ENCODE results near the gene REPS1. TPM values are rescaled to one million over a fixed set of nuclear protein-coding genes. Genes with fewer than 3 reads are reported as not detected.

The REPS1 gene
- total RNA-seq, 4 donors from 2014 or later = 44.5 to 187 (median 70.4) TPM

- H3K9me3 ChIP-seq = no peaks in the 10 kb centered on the region
- peaks cover 57% of the 10 kb centered on the region for H3K4me1 ChIP-seq
- WGBS = 28% methylated on average over 1 of the region's 1 CpG
- no peak for TF ChIP-seq POLR2A (IDR thresholded peaks at IDR 0.05)
- TF ChIP-seq POLR2AphosphoS5 (IDR thresholded peaks at IDR 0.05) = no peak
- TF ChIP-seq EP300 (IDR thresholded peaks at IDR 0.05) = no peak
- no peak for TF ChIP-seq CTCF (IDR thresholded peaks at IDR 0.05)
- DNase-seq (ENCODE audit: low spot score in 2 of 2) = no peak
- H3K4me3 ChIP-seq = no peak overlapping the region
- no peaks in the 10 kb centered on the region for H3K27me3 ChIP-seq
- H3K36me3 ChIP-seq = no peaks in the 10 kb centered on the region
- H3K27ac ChIP-seq = peak overlapping the region; percentile 52
Measured at GRCh38 chr6:138970856-138971425, 17.1 kb downstream of the REPS1 start.

GRCh38 chr6:138970159-138970558 is 17.9 kb downstream of the REPS1 start:
- no peak overlapping the region for H3K4me3 ChIP-seq
- no peak for DNase-seq (ENCODE audit: low spot score in 2 of 2)
- 73% methylated on average over 3 of the region's 3 CpGs for WGBS
- H3K36me3 ChIP-seq = no peaks in the 10 kb centered on the region
- H3K4me1 ChIP-seq = peaks cover 55% of the 10 kb centered on the region
- H3K27me3 ChIP-seq = no peaks in the 10 kb centered on the region
- TF ChIP-seq POLR2AphosphoS5 (IDR thresholded peaks at IDR 0.05) = no peak
- TF ChIP-seq POLR2A (IDR thresholded peaks at IDR 0.05) = no peak
- TF ChIP-seq CTCF (IDR thresholded peaks at IDR 0.05) = no peak
- TF ChIP-seq EP300 (IDR thresholded peaks at IDR 0.05) = no peak
- H3K9me3 ChIP-seq = no peaks in the 10 kb centered on the region
- H3K27ac ChIP-seq = no peak overlapping the region

- DNase-seq (ENCODE audit: low spot score in 2 of 2) = no peak
- Histone ChIP-seq H3K4me1 (peaks cover 36% of the 10 kb centered on the region), H3K36me3 (no peaks in the 10 kb centered on the region), H3K4me3 (no peak overlapping the region), H3K27me3 (no peaks in the 10 kb centered on the region), H3K27ac (no peak overlapping the region), H3K9me3 (no peaks in the 10 kb centered on the region)
- TF ChIP-seq POLR2AphosphoS5 (IDR thresholded peaks at IDR 0.05) (no peak), EP300 (IDR thresholded peaks at IDR 0.05) (no peak), POLR2A (IDR thresholded peaks at IDR 0.05) (no peak), CTCF (IDR thresholded peaks at IDR 0.05) (no peak)
- WGBS = 89% methylated on average over 5 of the region's 5 CpGs
Measured at GRCh38 chr6:138966870-138967269, 21.2 kb downstream of the REPS1 start.

GRCh38 chr6:138965971-138966370 is 22.1 kb downstream of the REPS1 start:
- no peaks in the 10 kb centered on the region for H3K9me3 ChIP-seq
- H3K4me3 ChIP-seq = no peak overlapping the region
- no peak for DNase-seq (ENCODE audit: low spot score in 2 of 2)
- peaks cover 27% of the 10 kb centered on the region for H3K4me1 ChIP-seq
- no peaks in the 10 kb centered on the region for H3K27me3 ChIP-seq
- 96% methylated on average over 2 of the region's 2 CpGs for WGBS
- no peak for TF ChIP-seq CTCF (IDR thresholded peaks at IDR 0.05)
- TF ChIP-seq EP300 (IDR thresholded peaks at IDR 0.05) = no peak
- no peak for TF ChIP-seq POLR2AphosphoS5 (IDR thresholded peaks at IDR 0.05)
- TF ChIP-seq POLR2A (IDR thresholded peaks at IDR 0.05) = no peak
- H3K27ac ChIP-seq = no peak overlapping the region
- H3K36me3 ChIP-seq = no peaks in the 10 kb centered on the region

GRCh38 chr6:138965291-138965874 is 22.7 kb downstream of the REPS1 start:
- H3K9me3 ChIP-seq = no peaks in the 10 kb centered on the region
- WGBS = 84% methylated on average over 4 of the region's 4 CpGs
- no peaks in the 10 kb centered on the region for H3K27me3 ChIP-seq
- H3K36me3 ChIP-seq = no peaks in the 10 kb centered on the region
- no peak overlapping the region for H3K4me3 ChIP-seq
- DNase-seq (ENCODE audit: low spot score in 2 of 2) = no peak
- peaks cover 22% of the 10 kb centered on the region for H3K4me1 ChIP-seq
- no peak overlapping the region for H3K27ac ChIP-seq
- TF ChIP-seq POLR2A (IDR thresholded peaks at IDR 0.05) (no peak), EP300 (IDR thresholded peaks at IDR 0.05) (no peak), CTCF (IDR thresholded peaks at IDR 0.05) (no peak), POLR2AphosphoS5 (IDR thresholded peaks at IDR 0.05) (no peak)
